Activated naive CD4-positive, alpha-beta T cell treated with anti-CD3 and anti-CD28 coated beads, Interleukin-2, amount 50 U/mL, for 24 hours (primary cell): ENCODE data around the gene LRRC8A.
"Not testable (repeated sequence)": the region's sequence is repeated elsewhere in the genome, so short reads cannot be mapped to it uniquely, and the experiment has no call there.

Experiments
- H3K27ac Mint-ChIP-seq: one replicate; pipeline ENCODE4 v1.8.0; 2021; ENCODE audit warnings: mild to moderate bottlenecking, mixed read lengths
- H3K27me3 Mint-ChIP-seq: one replicate; pipeline ENCODE4 v1.8.0; 2021; ENCODE audit warnings: mixed read lengths
- H3K36me3 Mint-ChIP-seq: one replicate; pipeline ENCODE4 v1.8.0; 2021; ENCODE audit warnings: mixed read lengths
- H3K4me1 Mint-ChIP-seq: one replicate; pipeline ENCODE4 v1.8.0; 2021; ENCODE audit warnings: mixed read lengths
- H3K4me3 Mint-ChIP-seq: one replicate; pipeline ENCODE4 v1.8.0; 2021; ENCODE audit warnings: mild to moderate bottlenecking, mixed read lengths
- H3K9me3 Mint-ChIP-seq: one replicate; pipeline ENCODE4 v1.8.0; 2021; ENCODE audit warnings: mixed read lengths

The LRRC8A gene

DNA sequence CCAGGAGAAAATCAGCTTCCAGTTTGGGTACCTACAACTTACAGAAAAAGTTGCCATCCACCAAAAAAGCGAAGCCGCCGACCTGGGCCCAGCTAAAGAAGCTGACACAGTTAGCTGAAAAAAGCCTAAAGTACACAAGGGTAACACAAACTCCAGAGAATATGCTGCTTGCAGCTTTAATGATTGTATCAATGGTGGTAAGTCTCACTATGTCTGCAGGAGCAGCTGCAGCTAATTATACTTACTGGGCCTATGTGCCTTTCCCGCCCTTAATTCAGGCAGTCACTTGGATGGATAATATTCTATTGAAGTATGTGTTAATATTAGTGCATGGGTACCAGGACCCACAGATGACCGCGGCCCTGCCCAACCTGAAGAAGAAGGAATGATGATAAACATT, 27.5 kb upstream of the LRRC8A start:
- H3K27me3 Mint-ChIP-seq, H3K4me1 Mint-ChIP-seq, H3K4me3 Mint-ChIP-seq, H3K27ac Mint-ChIP-seq, H3K9me3 Mint-ChIP-seq: not testable (repeated sequence)
- peaks cover 14% of the 10 kb centered on the region for H3K36me3 Mint-ChIP-seq

GRCh38 chr9:128858476-128858875, 23.5 kb upstream of the LRRC8A start:
- H3K27me3 Mint-ChIP-seq, H3K4me1 Mint-ChIP-seq, H3K9me3 Mint-ChIP-seq, H3K4me3 Mint-ChIP-seq, H3K27ac Mint-ChIP-seq, H3K36me3 Mint-ChIP-seq: not testable (repeated sequence)

DNA sequence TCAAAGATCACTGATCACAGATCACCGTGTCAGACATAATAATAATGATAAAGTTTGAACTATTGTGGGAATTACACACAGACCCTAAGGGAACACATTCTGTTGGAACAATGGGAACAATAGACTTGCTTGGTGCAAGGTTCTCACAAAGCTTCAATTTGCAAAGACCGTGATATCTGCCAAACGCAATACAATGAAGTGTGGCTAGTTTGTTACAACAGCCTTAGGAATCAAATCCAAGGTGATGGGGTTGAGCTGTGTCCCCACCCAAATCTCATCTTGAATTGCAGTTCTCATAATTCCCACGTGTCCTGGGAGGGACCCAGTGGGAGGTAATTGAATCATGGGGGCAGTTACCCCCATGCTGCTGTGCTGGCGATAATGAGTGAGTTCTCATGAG, 21.0 kb upstream of the LRRC8A start:
- H3K36me3 Mint-ChIP-seq = peaks cover 2% of the 10 kb centered on the region
- no peaks in the 10 kb centered on the region for H3K9me3 Mint-ChIP-seq
- H3K27ac Mint-ChIP-seq = no peak overlapping the region
- H3K4me3 Mint-ChIP-seq = no peak overlapping the region
- H3K4me1 Mint-ChIP-seq = peaks cover 13% of the 10 kb centered on the region
- no peaks in the 10 kb centered on the region for H3K27me3 Mint-ChIP-seq

GRCh38 chr9:128861501-128861900, 20.4 kb upstream of the LRRC8A start:
- no peak overlapping the region for H3K27ac Mint-ChIP-seq
- no peaks in the 10 kb centered on the region for H3K27me3 Mint-ChIP-seq
- H3K4me1 Mint-ChIP-seq = peaks cover 13% of the 10 kb centered on the region
- H3K4me3 Mint-ChIP-seq = no peak overlapping the region
- no peaks in the 10 kb centered on the region for H3K9me3 Mint-ChIP-seq
- H3K36me3 Mint-ChIP-seq = peaks cover 2% of the 10 kb centered on the region

DNA sequence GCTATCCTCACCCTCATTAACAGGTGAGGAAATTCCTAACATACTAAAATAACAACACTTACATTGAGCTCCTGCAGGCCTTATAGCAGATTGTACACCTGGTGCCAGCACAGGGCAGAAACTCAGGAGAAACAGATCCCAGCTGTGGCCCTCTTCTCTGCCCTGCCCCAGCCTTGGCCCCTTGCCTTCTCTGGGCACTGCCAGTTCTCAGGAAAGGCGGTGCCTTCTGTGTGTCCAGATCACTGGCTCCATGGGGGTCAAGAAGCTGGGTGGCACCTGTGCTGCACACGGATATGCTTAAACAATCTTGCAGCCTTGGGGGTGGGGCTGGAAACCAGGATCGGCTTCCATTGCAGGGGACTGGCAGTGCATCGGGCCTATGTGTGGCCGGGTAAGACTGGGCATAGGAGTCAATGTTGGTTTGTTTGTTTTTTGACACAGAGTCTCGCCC, 19.5 kb upstream of the LRRC8A start:
- H3K4me1 Mint-ChIP-seq = peaks cover 13% of the 10 kb centered on the region
- no peak overlapping the region for H3K27ac Mint-ChIP-seq
- no peaks in the 10 kb centered on the region for H3K9me3 Mint-ChIP-seq
- H3K27me3 Mint-ChIP-seq = no peaks in the 10 kb centered on the region
- H3K36me3 Mint-ChIP-seq = peaks cover 2% of the 10 kb centered on the region
- H3K4me3 Mint-ChIP-seq = no peak overlapping the region

DNA sequence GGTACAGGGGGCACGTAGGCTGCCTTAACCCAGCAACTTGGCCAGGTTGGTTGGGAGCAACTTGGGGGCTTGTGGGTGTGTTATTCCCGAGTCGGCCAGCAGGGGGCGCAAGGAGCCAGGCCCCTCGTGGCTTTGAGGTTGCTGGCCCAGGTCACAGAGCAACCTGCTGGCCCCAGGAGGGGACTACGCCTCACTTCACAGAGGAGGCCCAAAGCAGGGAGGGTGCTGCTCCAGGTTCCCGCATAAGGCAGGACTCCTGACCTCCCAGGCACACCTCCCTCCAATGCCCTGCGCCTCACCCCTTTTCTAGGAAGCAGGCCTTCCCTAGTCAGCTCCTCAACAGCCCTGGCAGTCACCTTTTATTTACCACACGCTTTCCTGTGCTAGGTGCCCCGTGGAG, 18.3 kb upstream of the LRRC8A start:
- peaks cover 13% of the 10 kb centered on the region for H3K4me1 Mint-ChIP-seq
- no peaks in the 10 kb centered on the region for H3K9me3 Mint-ChIP-seq
- no peak overlapping the region for H3K4me3 Mint-ChIP-seq
- peaks cover 2% of the 10 kb centered on the region for H3K36me3 Mint-ChIP-seq
- H3K27me3 Mint-ChIP-seq = no peaks in the 10 kb centered on the region
- H3K27ac Mint-ChIP-seq = no peak overlapping the region

- Mint-ChIP-seq H3K9me3 (no peaks in the 10 kb centered on the region), H3K36me3 (peaks cover 4% of the 10 kb centered on the region), H3K4me3 (no peak overlapping the region), H3K4me1 (peaks cover 6% of the 10 kb centered on the region), H3K27ac (peak overlapping the region; percentile 17), H3K27me3 (no peaks in the 10 kb centered on the region)
Observed at GRCh38 chr9:128870128-128870940, 11.6 kb upstream of the LRRC8A start.

DNA sequence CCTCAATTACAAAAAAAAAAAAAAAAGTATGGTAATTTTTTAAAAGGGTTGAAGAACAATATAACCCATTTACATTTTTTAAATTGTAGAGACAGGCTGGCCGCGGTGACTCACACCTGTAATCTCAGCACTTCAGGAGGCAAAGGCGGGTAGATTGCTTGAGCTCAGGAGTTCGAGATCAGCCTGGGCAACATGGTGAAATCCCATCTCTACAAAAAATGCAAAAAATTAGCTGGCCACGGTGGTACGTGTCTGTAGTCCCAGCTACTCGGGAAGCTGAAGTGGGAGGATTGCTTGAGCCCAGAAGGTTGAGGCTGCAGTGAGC, 11.0 kb upstream of the LRRC8A start:
- H3K27ac Mint-ChIP-seq, H3K4me1 Mint-ChIP-seq, H3K36me3 Mint-ChIP-seq, H3K27me3 Mint-ChIP-seq, H3K4me3 Mint-ChIP-seq, H3K9me3 Mint-ChIP-seq: not testable (repeated sequence)

DNA sequence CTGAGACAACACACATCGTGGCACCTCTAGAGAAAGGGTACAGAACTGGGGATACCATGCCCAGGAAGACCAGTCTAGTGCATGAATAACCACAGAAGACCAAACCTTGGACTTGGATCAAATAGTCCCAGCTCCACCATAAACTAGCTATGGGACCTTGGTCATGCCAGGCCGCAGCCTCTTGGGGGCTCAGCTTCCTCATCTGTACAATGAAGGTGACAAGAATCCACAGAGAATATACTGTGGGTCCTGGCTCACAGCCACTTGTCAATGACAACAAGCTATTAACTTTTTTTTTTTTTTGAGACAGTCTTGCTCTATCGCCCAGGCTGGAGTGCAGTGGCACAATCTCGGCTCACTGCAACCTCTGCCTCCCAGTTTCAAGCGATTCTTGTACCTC, 4.1 kb upstream of the LRRC8A start:
- no peaks in the 10 kb centered on the region for H3K27me3 Mint-ChIP-seq
- H3K27ac Mint-ChIP-seq = no peak overlapping the region
- no peaks in the 10 kb centered on the region for H3K36me3 Mint-ChIP-seq
- no peaks in the 10 kb centered on the region for H3K9me3 Mint-ChIP-seq
- no peak overlapping the region for H3K4me3 Mint-ChIP-seq
- peaks cover 25% of the 10 kb centered on the region for H3K4me1 Mint-ChIP-seq

DNA sequence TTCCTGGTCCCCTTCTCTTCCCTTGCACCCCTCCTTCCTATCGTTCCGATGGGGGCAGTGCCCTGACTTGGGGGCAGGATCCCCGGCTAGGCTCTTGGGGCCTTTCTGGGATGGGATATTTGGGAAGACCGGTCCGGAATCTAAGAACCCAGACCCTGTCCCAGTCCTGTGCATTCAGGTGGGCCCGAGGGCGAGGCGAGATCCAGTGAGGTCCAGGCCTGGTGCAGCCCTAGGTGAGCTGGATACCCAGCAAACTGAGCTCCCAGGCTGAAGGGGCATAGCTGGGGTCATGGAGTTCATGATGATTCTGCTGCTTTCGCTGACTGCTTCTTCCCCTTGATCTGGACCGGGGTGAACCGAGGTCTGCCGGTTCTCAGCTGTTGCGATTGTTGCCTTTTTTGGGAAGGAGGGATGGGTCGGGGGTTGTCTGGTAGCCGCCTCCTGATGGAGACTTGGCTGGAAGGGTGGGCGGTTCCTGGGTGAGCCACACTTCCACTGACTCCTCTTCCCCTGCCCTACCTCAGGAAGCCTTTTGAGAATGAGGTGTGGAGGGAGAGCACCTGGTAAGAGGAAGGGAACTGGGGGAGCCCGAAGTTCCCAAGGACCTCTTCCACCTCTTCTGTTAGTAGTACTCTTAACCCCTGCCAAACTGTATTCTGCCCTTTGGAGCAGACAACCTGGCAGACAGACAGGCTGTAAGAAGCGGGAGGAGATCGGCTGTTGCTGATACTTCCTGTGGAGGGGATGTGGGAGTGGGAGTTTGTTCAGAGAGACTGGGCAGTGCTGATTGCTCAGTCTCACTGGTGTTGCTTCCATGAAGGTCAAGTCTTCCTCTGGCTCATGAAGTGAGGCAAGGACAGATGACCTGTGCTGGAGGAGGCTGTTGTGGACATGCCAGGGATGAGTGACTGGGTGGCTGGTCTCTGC, 1.0 kb downstream of the LRRC8A start:
- Mint-ChIP-seq H3K4me1 (peaks cover 54% of the 10 kb centered on the region), H3K4me3 (peak overlapping the region; percentile 96), H3K9me3 (no peaks in the 10 kb centered on the region), H3K27ac (peak overlapping the region; percentile 94), H3K36me3 (peaks cover 3% of the 10 kb centered on the region), H3K27me3 (no peaks in the 10 kb centered on the region)

GRCh38 chr9:128884164-128884563, 2.2 kb downstream of the LRRC8A start:
- peaks cover 58% of the 10 kb centered on the region for H3K4me1 Mint-ChIP-seq
- H3K36me3 Mint-ChIP-seq = peaks cover 3% of the 10 kb centered on the region
- H3K27me3 Mint-ChIP-seq = no peaks in the 10 kb centered on the region
- peak overlapping the region; percentile 96 for H3K4me3 Mint-ChIP-seq
- peak overlapping the region; percentile 87 for H3K27ac Mint-ChIP-seq
- H3K9me3 Mint-ChIP-seq = no peaks in the 10 kb centered on the region

DNA sequence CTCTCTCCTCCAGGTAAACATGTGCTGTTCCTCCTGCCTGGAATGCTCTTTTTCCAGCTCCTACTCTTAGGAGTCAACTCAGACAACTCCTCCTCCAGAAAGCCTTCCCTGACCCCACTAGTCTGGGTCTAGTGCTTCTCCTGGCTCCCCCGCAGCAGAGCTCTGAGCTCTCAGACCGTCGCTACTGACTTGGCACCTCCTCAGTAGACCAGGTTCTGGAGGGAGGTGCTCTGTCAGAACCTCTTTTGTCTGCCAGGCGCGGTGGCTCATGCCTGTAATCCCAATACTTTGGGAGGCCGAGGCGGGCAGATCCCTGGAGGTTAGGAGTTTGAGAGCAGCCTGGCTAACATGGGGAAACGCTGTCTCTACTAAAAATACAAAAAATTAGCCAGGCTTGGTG, 3.4 kb downstream of the LRRC8A start:
- H3K4me1 Mint-ChIP-seq = peaks cover 58% of the 10 kb centered on the region
- peak overlapping the region; percentile 47 for H3K4me3 Mint-ChIP-seq
- peaks cover 3% of the 10 kb centered on the region for H3K36me3 Mint-ChIP-seq
- no peaks in the 10 kb centered on the region for H3K27me3 Mint-ChIP-seq
- H3K27ac Mint-ChIP-seq = peak overlapping the region; percentile 90
- no peaks in the 10 kb centered on the region for H3K9me3 Mint-ChIP-seq

- H3K36me3 Mint-ChIP-seq = peaks cover 3% of the 10 kb centered on the region
- H3K4me1 Mint-ChIP-seq = peaks cover 55% of the 10 kb centered on the region
- H3K27ac Mint-ChIP-seq = peak overlapping the region; percentile 90
- no peak overlapping the region for H3K4me3 Mint-ChIP-seq
- no peaks in the 10 kb centered on the region for H3K27me3 Mint-ChIP-seq
- no peaks in the 10 kb centered on the region for H3K9me3 Mint-ChIP-seq
Observed at GRCh38 chr9:128885798-128886197, 3.9 kb downstream of the LRRC8A start.

GRCh38 chr9:128886211-128886891, 4.4 kb downstream of the LRRC8A start:
- Mint-ChIP-seq H3K27me3 (no peaks in the 10 kb centered on the region), H3K4me1 (peaks cover 50% of the 10 kb centered on the region), H3K4me3 (peak overlapping the region; percentile 47), H3K36me3 (peaks cover 3% of the 10 kb centered on the region), H3K27ac (no peak overlapping the region), H3K9me3 (no peaks in the 10 kb centered on the region)

GRCh38 chr9:128887049-128887448, 5.1 kb downstream of the LRRC8A start:
- Mint-ChIP-seq H3K36me3 (peaks cover 3% of the 10 kb centered on the region), H3K27me3 (no peaks in the 10 kb centered on the region), H3K4me1 (peaks cover 56% of the 10 kb centered on the region), H3K9me3 (no peaks in the 10 kb centered on the region), H3K4me3 (no peak overlapping the region), H3K27ac (no peak overlapping the region)

DNA sequence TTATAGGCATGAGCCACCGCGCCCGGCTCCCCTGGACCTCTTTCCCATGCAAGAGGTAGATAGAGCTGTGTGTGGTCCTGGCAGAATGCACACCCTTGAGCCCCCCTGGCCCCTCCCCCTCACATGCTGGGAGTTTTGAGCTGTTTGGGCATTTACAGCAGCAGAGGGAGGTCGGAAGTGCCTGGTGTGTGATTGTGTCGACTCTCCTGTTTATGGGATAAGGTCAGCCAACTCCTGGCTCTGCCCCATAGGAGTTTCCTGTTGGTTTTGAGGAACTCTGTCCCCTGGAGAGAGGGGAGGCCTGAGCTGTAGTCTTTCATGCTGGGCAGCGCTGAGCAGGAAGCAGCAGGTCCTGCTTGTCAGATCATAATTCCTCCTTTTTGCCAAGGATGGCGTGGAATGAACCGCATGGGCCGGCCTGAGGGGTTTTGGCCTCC, 6.0 kb downstream of the LRRC8A start:
- peak overlapping the region; percentile 68 for H3K27ac Mint-ChIP-seq
- H3K4me1 Mint-ChIP-seq = peaks cover 61% of the 10 kb centered on the region
- H3K4me3 Mint-ChIP-seq = no peak overlapping the region
- H3K36me3 Mint-ChIP-seq = peaks cover 3% of the 10 kb centered on the region
- H3K9me3 Mint-ChIP-seq = no peaks in the 10 kb centered on the region
- no peaks in the 10 kb centered on the region for H3K27me3 Mint-ChIP-seq
